HG02678 (cell line): Measurements from ENCODE around the gene SERINC5.

ENCODE experiments used
- ATAC-seq: cut with Tn5 transposase; IDR thresholded peaks from one replicate; pipeline ENCODE4 v1.9.1; 2021; ENCODE audit warnings: mild to moderate bottlenecking, moderate library complexity; ENCODE audit not compliant: unreplicated experiment

The SERINC5 gene

GRCh38 chr5:80072103-80073073 lies 183.5 kb downstream of the SERINC5 start:
- ATAC-seq = no peak

- no peak for ATAC-seq
Measured at GRCh38 chr5:80071510-80072021, 184.3 kb downstream of the SERINC5 start.

- peak; percentile 62 for ATAC-seq
Measured at GRCh38 chr5:80070338-80071056, 185.4 kb downstream of the SERINC5 start.

DNA sequence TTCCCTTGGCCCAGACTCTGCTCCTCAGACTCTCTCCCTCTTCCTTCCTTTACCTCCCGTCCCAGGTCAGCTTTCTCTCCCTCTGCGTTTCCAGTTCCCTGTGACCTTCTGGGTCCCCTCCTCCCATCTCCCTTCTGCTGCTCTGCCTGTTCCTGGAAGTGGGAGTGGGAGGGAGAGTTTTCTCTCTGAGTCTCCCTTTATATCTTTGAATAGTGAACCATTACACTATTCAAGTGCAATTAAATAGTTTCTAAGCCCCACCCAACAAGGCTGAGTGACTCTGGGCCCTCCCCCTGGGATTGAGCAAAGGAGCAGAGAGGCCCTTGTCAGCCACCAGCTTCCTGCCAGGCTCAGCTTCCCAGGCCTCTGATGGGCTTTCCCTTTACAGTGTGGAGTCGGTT lies 185.9 kb downstream of the SERINC5 start:
- ATAC-seq = no peak

DNA sequence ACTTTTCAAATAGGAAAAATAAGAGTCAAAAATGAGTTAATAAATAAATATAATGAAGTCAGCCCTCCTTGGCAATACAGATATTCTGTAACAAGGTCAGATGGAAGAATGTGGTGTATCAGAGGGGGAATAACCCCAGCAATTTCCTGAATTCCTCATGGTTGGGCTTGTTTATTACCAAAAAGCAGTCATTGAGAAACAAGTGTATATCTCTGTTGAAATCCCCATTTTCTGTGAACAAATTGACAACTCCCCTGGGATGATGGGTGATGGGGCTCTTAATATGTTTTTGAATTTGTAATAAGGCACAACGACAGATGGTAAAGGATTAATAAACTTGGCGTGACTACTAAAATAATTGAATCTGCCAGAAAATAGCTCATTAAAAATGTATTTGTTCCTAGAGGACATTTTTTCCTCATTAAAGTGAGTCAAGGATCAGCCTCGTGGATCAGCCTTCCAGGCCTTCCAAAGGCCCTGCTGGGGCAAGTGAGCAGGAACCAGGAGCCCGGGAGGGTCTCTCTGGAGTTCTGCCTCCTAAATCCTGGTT lies 186.5 kb downstream of the SERINC5 start:
- ATAC-seq = no peak

- no peak for ATAC-seq
Measured at GRCh38 chr5:80068775-80069174, 187.1 kb downstream of the SERINC5 start.

GRCh38 chr5:80068246-80068636 lies 187.6 kb downstream of the SERINC5 start:
- no peak for ATAC-seq

DNA sequence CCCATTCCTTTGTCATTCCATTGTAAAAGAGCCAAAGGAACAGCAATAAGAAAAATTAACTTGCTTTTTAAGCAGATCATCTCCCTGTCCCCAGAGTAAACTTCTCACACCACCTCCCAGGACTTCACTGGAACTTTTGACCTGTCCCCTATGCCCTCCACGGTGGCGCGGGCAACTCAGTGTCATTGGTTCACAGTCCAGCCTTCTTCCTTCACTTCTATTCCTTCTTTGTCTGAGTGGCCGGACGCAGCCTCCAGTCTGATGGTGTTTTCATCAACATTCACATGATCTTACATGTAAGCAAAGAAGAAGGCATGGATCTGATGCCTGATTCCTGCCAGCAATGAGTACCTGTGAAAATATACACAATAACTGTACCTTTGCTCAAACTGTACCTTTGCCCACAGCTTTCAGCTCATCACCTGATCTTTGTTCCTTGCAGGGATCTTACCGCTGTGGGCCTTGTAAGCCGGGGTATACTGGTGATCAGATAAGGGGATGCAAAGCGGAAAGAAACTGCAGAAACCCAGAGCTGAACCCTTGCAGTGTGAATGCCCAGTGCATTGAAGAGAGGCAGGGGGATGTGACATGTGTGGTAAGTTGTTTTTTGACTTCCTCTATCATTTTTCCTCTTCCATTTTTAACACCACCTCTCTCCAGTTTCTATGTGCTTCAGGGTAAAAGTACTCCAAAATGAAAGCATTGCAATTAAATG lies 188.2 kb downstream of the SERINC5 start:
- ATAC-seq = no peak

DNA sequence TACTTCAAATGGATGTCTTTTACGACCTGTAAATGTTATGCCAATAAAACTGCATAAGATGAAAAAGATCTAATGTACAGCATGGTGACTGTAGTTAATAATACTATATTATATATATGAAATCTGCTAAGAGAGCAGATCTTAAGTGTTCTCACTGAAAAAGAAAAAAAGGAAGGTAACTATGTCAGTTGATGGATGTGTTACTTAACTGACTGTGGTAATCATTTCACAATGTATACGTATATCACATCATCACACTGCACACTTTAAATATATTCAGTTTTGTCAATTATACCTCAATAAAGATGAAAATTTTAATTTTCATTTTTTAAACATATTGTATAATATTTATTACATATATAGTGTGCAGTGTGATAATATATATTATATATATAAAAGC lies 188.8 kb downstream of the SERINC5 start:
- ATAC-seq = no peak

DNA sequence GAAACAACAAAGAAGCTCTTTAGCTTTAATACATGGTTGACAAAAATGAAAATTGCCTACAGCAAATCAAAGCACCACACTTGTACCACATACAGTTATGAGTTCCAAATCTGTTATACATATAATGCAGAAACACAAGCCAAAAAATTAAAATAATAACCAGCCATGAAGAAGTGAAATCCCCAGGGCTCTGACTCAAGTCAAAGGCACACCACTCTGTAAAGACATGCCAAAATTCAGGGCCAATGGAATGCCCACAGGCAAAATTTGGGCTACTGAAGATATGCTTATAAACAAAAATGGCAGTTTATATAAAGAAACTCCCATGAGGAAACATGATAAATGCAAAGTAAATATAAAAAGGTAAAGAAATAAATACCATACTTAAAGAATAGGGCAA lies 191.7 kb downstream of the SERINC5 start:
- ATAC-seq = no peak
